Measurements from ENCODE around the gene VPS8. TPM values are rescaled to one million over a fixed set of nuclear protein-coding genes. Genes with fewer than 3 reads are reported as not detected.
A peak's percentile ranks its signal among the peaks of the same experiment; 100 is the strongest.

The VPS8 gene, protein sequence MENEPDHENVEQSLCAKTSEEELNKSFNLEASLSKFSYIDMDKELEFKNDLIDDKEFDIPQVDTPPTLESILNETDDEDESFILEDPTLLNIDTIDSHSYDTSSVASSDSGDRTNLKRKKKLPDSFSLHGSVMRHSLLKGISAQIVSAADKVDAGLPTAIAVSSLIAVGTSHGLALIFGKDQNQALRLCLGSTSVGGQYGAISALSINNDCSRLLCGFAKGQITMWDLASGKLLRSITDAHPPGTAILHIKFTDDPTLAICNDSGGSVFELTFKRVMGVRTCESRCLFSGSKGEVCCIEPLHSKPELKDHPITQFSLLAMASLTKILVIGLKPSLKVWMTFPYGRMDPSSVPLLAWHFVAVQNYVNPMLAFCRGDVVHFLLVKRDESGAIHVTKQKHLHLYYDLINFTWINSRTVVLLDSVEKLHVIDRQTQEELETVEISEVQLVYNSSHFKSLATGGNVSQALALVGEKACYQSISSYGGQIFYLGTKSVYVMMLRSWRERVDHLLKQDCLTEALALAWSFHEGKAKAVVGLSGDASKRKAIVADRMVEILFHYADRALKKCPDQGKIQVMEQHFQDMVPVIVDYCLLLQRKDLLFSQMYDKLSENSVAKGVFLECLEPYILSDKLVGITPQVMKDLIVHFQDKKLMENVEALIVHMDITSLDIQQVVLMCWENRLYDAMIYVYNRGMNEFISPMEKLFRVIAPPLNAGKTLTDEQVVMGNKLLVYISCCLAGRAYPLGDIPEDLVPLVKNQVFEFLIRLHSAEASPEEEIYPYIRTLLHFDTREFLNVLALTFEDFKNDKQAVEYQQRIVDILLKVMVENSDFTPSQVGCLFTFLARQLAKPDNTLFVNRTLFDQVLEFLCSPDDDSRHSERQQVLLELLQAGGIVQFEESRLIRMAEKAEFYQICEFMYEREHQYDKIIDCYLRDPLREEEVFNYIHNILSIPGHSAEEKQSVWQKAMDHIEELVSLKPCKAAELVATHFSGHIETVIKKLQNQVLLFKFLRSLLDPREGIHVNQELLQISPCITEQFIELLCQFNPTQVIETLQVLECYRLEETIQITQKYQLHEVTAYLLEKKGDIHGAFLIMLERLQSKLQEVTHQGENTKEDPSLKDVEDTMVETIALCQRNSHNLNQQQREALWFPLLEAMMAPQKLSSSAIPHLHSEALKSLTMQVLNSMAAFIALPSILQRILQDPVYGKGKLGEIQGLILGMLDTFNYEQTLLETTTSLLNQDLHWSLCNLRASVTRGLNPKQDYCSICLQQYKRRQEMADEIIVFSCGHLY (N-terminal part only)
- total RNA-seq (2011; cell fraction: chromatin; rRNA removed; ENCODE audit: low replicate concordance) = 103 and 328 TPM in 2 replicates
- total RNA-seq (2011; cell fraction: nucleolus; rRNA removed) = 46.2 and 74.2 TPM in 2 replicates
- 129 and 198 TPM in 2 replicates for total RNA-seq (2011; cell fraction: nucleoplasm; rRNA removed)
- total RNA-seq (2014; rRNA removed) = 23.6 and 25.0 TPM in 2 replicates
- total RNA-seq (2014; rRNA removed; fragmentation: Illumina TruSeq; extraction: Trizol) = 35.8 and 38.9 TPM in 2 replicates
- total RNA-seq (2015; rRNA removed; fragmentation: Illumina TruSeq; extraction: Trizol) = 40.0 and 41.0 TPM in 2 replicates
- total RNA-seq (2021) = 30.2 and 30.8 TPM in 2 replicates
- 30.6 and 31.5 TPM in 2 replicates for polyA plus RNA-seq (2011; rRNA removed)
- polyA plus RNA-seq (2011; cell fraction: cytosol; rRNA removed) = 7.6 and 12.9 TPM in 2 replicates
- 52.3 and 82.5 TPM in 2 replicates for polyA plus RNA-seq (2011; cell fraction: nucleus; rRNA removed)
- 11.9 and 21.8 TPM in 2 replicates for polyA plus RNA-seq (2012)
- polyA plus RNA-seq (2014; fragmentation: Illumina TruSeq; extraction: Trizol) = 20.2 and 23.4 TPM in 2 replicates
- polyA plus RNA-seq (2014; fragmentation: Nextera tagmentation; extraction: Ambion mirVana) = 1 to 10 TPM; 7.2 to 9.4 TPM
- polyA plus RNA-seq (2014; rRNA removed) = 21.8 and 28.3 TPM in 2 replicates
- polyA minus RNA-seq (2011; rRNA and poly(A)+ RNA removed) = 95.2 and 122 TPM in 2 replicates
- polyA minus RNA-seq (2011; cell fraction: cytosol; rRNA and poly(A)+ RNA removed) = 20.7 and 21.6 TPM in 2 replicates
- polyA minus RNA-seq (2011; cell fraction: nucleus; rRNA and poly(A)+ RNA removed) = 103 and 159 TPM in 2 replicates
- Bru-seq, nascent RNA = percentile 69 among the genes with signal in this experiment
- BruChase-seq, experiment 1, labeled RNA remaining after a 2-hour chase = percentile 73 among the genes with signal in this experiment
- percentile 73 among the genes with signal in this experiment for BruChase-seq, experiment 2, labeled RNA remaining after a 6-hour chase
- long read RNA-seq, experiment 1, full-length matches to known transcripts = 32 of 62 reads
- long read RNA-seq, experiment 1, partial matches to known transcripts = 12 of 62 reads
- long read RNA-seq, experiment 1, other reads (novel, unspliced or antisense) = 18 of 62 reads
- long read RNA-seq, experiment 2, partial matches to known transcripts = 8 of 13 reads
- long read RNA-seq, experiment 2, other reads (novel, unspliced or antisense) = 5 of 13 reads
- long read RNA-seq, experiment 3, partial matches to known transcripts = 3 of 4 reads
- long read RNA-seq, experiment 3, other reads (novel, unspliced or antisense) = 1 of 4 reads

DNA sequence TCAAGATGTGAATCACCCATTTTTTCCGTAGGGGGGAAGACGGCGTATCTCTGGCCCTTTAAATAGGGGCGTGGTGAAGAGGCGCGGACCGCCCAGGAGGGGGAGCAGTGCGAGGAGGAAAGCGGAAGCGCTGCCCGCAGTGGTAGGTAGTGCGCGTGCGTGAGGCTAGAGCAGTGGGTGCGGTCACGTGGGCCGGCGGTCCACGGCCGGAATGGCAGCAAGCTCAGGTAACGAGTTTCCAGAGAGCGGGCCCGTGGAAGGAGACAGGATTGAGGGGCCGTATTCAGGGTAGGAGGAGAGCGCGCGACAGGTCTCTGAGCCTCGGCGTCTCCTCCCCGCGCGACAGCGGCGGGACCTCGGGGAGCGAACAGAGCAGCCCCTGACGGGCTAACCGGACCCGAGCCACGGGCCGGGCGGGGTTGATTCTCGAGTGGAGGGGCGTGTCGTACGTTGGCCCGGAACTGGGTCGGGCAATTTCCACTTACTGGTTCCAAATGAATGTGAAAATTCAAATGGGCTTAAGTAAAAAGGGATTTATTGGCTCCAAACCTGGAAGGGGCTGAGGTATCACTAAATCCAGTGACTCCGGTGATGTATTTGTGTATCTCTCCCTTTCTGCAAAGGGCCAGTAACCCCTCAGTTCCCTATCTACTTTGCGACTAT, at the start of gene VPS8:
VPS8 (plus strand) TSS at position 168 of the 663 bp plus-strand sequence. CDS start 12,467 bp downstream, outside the sequence.
- DNase-seq (ENCODE audit: extremely low read depth in 1 of 4, low spot score in 3 of 4) (peak; percentile 97 to 99 (median 98)), ATAC-seq (peak; percentile 95), FAIRE-seq (peak; percentile 95)
- peak within 1 kb of the TSS; percentile 77 to 94 for H3K9ac ChIP-seq (ENCODE audit: insufficient read depth in 1 of 2, low read depth in 2 of 2, low read length in 2 of 2)
- intact Hi-C loops (cut with micrococcal nuclease) (no loop called here), in situ Hi-C loops (cut with MboI) (no loop called here)
- H4K20me1 ChIP-seq (replicated peaks; ENCODE audit: control insufficient read depth, insufficient read depth, low read length) = 0 out of 2 replicates have a peak, but pooled peaks cover 3% of the 10 kb centered on the region
- under 1% methylated on average over 45 of the region's 50 CpGs for WGBS (ENCODE audit: insufficient coverage, low coverage, missing lambda C conversion rate)
- H3K9me1 ChIP-seq (ENCODE audit: control insufficient read depth, insufficient read depth, low read length) = no peaks in the 10 kb centered on the region
- BruUV-seq (replicated peaks) = TSS peak; percentile 59
- ChIA-PET POLR2A (interaction anchor here (0.6 to 1.0 kb wide), 4 partner anchors 47 to 446 kb away, joined by 3 to 5 read pairs (median 3); no protein-coding TSS in a partner anchor), CTCF (ENCODE audit: low intra/inter-chr PET ratio) (no interaction called here)
- peak within 1 kb of the TSS; percentile 86 for H3K4me3 ChIP-seq
- H3K4me2 ChIP-seq (ENCODE audit: insufficient read depth, low read length) = peak within 1 kb of the TSS; percentile 83
- H3K9me3 ChIP-seq (replicated peaks; ENCODE audit: control insufficient read depth, insufficient read depth, low read depth, low read length) = no peaks in the 10 kb centered on the region
- peaks cover 5 to 6% of the 10 kb centered on the region in 2 experiments; a peak in 3 of 5 replicates for H3K4me1 ChIP-seq (replicated peaks in 1 of 2; ENCODE audit: control insufficient read depth in 2 of 2, insufficient read depth in 2 of 2, low read length in 2 of 2)
- H2AFZ ChIP-seq (ENCODE audit: low read depth, low read length) = peak within 1 kb of the TSS; percentile 99
- H3K27ac ChIP-seq (ENCODE audit: extremely low read depth, low read depth, low read length) = peak within 1 kb of the TSS; percentile 76
- H3K79me2 ChIP-seq (ENCODE audit: control insufficient read depth, insufficient read depth, low read length) = peaks cover 28% of the 10 kb centered on the region
- H3K27me3 ChIP-seq (ENCODE audit: control insufficient read depth in 2 of 2, insufficient read depth in 2 of 2, low read length in 2 of 2) = no peaks in the 10 kb centered on the region
- H3K36me3 ChIP-seq (ENCODE audit: control insufficient read depth, insufficient read depth, low read length) = no peaks in the 10 kb centered on the region; the same call in 2 of the 3 replicates
- TF ChIP-seq HDAC8 (tag; IDR thresholded peaks at IDR 0.05) = no peak
- peak; percentile 56 to 78; a peak in 3 of 4 replicates for TF ChIP-seq MAZ (CRISPR knock-in tag; conservative IDR thresholded peaks at IDR 0.05 in 1 of 2, IDR thresholded peaks at IDR 0.05 in 1 of 2)
- TF ChIP-seq ELF1 (tag; IDR thresholded peaks at IDR 0.05) = peak; percentile 96
- TF ChIP-seq ZFX (CRISPR knock-in tag; IDR thresholded peaks at IDR 0.05) = peak; percentile 73
- TF ChIP-seq POLR2B (IDR thresholded peaks at IDR 0.05; ENCODE audit: low read depth, partially characterized antibody) = peak; percentile 80
- no peak for TF ChIP-seq MYNN (IDR thresholded peaks at IDR 0.05)
- TF ChIP-seq MYNN (CRISPR knock-in tag; IDR thresholded peaks at IDR 0.05) = no peak
- TF ChIP-seq TAF9B (IDR thresholded peaks at IDR 0.05; ENCODE audit: partially characterized antibody) = peak; percentile 18
- no peak for TF ChIP-seq HNRNPL (IDR thresholded peaks at IDR 0.05; ENCODE audit: low read depth, low read length)
- TF ChIP-seq POLR2AphosphoS5 (IDR thresholded peaks at IDR 0.05; ENCODE audit: control insufficient read depth, insufficient read depth, low read depth, low read length) = peak; percentile 80
- peak; percentile 99 for TF ChIP-seq SP1 (CRISPR knock-in tag; IDR thresholded peaks at IDR 0.05)
- TF ChIP-seq TEAD1 (CRISPR knock-in tag; IDR thresholded peaks at IDR 0.05) = peak in 1 of 2 experiments; percentile 13; a peak in 1 of 4 replicates

Data from K562 (cell line).